GM03348 (cell line): ENCODE results near the gene SHISA8.
A peak's percentile ranks its signal among the peaks of the same experiment; 100 is the strongest.

Source experiments
- DNase-seq: peaks from one replicate; pipeline ENCODE4 v3.0.0; 2012; ENCODE audit warnings: low spot score

Gene SHISA8

GRCh38 chr22:41913842-41914534, 886 bp downstream of the SHISA8 start:
- DNase-seq = no peak

DNA sequence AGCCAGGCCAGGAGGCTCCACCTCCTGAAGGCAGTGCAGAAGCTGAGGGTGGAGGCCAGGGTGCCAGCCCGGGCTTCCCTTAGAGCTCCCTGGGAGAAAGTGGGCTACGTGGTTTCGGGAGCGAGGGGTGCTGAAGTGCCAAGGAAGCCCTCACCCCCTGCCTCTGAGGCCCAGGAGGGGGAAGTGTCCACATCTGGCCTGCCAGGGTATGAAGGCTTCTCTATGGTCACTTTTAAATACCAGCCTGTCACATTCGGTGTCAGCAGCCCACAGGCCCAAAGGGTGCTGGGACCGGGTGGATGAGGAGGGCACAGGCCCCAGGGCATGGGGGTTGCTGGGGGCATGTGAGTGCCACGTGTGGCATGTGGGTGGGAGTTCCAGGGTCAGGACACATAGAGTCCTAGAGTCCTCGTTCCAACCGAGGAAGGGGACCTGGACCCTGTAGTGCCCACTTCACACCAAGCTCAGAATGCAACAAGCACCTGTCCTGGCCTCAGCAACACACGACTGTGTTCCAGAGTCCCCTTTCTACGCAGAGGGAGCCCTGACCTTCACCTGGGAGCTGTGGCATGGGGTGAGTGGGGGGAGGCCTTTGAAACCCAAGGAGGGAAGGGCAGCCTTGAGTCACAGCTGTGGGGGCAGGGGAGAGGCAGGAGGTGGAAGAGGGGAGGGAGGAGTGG, 1.7 kb downstream of the SHISA8 start:
- no peak for DNase-seq

DNA sequence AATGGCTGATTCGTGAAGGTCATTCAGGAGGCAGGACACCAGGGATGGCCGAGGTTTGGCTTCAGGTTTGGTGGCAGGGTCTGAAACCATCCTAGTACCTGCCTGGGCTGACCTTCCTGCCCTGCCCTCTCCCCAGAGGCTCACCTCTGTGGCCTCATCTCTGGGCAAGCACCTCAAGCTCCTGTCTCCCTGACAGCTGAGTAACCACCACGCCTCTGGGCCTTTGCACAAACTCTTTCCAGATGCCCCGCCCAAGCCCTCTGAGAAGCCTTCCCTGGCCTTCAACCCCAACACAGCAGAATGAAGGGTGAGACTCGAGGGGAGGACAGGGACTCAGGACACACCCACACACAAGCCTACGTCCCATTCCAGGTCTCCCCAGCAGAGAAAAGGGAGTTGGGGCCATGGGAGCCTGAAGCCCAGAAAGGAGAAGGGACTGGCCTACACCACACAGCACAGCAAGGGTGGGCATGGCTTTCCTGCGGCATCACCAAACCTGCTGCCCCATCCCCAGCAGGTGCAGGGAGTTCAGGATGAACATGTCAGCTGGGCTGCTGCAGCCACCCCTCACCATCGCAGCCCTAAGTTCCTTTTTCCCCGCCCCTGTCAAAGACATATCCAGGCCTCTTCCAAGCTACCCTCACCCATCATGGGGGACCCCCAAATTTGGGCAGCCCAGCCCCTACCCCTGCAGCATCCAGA, 2.4 kb downstream of the SHISA8 start:
- no peak for DNase-seq

DNA sequence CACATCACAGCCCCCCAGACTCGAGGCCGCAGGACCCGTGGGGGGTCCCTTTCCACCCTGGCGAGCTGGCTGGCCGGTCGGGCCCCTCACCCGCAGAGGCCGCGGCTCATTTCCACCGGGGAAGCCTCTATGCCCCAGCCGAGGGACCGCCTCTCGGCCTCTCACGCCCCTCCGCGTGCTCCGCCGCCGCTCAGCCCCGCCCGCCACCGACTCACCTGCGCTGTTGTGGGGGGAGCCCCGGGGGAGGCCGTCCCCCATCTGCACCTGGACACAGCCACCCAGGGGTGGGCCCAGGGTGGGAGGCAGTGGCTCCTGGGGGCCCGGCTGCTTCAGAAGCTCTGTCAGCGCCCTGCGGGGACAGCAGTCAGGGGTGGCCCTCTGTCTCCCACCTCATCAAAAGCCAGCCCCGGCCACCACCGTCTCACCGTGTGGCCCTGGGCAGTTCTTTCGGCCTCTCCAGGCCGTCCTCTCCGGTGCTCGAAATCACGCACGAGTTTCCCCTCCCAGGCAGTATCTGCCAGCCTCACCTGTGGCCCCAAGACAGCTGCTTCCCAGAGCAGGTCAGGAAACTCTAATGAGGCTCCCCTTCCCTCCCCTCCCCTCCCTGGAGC, 3.8 kb downstream of the SHISA8 start:
- no peak for DNase-seq

GRCh38 chr22:41910050-41911000, 4.5 kb downstream of the SHISA8 start:
- DNase-seq = peak; percentile 74

GRCh38 chr22:41909310-41910049, 5.4 kb downstream of the SHISA8 start:
- no peak for DNase-seq

DNA sequence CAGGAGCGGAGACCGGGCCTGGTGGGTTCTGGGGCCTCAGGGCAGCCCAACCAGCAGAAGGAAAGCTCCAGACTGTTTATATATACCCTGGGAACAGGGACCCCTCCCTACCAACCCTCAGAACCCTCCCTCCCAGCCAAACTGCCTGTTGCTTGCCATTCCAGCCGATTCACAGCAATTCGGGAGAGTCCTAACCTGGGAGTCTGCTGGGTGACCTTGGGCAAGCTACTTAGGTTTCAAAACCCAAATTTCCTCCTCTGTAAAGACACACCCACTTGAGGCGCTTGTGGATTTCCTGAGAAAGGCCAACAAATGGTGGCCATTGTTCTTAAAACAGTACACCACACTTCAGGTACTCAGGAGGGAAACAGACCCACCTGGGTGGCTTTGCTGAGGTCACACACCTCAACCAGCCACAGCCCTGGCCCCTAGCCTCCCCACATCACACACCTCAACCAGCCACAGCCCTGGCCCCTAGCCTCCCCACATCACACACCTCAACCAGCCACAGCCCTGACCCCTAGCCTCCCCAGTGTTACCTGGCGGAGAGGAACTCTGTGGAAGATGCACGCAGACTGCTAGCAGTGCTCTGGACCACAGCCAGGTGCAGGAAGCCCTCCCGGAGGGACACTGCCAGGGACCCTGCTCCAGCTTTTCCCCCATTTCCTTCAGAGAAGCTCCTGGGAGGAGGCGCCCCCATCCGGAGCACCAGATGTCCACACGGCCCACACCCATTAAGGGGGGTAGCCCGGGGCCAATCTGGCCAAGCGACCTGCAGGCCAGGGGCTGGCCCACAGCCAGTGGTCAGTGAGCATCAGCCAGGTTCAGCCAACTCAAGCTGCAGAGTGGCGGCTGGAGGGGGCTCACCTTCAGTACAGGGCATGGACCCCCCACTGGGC, 6.2 kb downstream of the SHISA8 start:
- no peak for DNase-seq

DNA sequence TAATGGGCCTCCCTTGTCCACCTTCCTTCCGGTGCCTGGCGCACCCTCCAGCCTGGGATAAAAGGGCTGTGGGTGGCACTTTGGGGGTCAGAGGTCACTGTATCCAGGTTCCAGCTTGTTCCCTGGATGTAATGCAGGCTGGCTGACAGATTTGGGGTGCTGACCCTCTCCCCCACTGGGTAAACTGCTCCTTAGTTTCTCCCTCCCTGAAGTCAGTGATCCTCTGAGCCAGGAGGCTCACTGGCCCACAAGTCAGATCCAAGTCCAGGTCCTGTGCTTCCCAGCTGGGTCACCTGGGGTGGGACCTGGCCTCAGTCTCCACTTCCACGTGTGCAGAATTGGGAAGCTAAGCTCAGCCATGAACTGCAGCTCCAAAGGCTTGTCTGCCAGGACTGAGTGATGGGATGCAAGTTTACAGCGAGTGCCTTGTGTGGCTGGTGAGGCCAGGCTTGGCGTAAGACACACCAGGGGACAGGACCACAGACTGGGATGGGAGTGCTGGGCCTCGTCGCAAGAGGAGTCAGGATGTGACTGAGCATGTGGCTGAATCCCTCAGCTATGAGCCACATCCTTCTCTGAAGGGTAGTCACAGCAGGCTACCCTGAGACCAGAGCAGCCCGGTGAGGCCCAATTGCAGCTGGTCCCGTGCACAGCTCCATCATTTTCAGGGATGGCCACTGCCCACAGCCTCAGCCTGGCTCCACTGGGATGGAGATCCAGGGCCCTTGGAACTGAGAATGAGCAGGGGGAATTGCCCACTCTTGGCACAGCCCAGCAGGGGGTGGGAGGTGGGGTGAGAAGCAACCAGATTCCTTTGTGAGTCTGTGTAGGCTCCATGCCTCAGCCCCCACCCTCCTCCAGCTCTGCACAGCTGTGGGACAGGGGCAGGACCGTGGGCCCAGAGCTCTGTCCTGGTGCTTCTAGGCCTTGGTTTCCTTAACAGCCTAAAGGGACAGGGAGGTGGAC, 7.2 kb downstream of the SHISA8 start:
- DNase-seq = no peak

DNA sequence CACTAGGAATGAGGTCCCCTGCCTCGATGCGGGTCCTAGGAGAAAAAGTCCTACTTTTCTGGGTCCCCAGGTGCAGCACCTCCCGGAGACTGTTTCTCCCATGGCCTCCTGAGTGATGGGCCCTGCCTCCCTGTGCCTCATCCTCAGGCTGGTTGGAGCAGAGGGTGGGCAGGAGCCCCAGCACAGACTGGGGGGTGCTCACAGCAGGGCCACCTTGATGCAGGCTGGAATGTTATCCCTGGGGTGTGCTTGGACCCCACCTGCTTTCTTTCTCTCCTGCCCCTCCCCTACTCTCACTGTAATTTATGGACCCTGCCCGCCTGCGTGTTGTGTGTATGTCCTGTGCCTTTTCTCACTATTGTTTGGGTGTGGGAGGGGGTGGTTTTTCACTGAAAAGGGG, 8.1 kb downstream of the SHISA8 start:
- no peak for DNase-seq

DNA sequence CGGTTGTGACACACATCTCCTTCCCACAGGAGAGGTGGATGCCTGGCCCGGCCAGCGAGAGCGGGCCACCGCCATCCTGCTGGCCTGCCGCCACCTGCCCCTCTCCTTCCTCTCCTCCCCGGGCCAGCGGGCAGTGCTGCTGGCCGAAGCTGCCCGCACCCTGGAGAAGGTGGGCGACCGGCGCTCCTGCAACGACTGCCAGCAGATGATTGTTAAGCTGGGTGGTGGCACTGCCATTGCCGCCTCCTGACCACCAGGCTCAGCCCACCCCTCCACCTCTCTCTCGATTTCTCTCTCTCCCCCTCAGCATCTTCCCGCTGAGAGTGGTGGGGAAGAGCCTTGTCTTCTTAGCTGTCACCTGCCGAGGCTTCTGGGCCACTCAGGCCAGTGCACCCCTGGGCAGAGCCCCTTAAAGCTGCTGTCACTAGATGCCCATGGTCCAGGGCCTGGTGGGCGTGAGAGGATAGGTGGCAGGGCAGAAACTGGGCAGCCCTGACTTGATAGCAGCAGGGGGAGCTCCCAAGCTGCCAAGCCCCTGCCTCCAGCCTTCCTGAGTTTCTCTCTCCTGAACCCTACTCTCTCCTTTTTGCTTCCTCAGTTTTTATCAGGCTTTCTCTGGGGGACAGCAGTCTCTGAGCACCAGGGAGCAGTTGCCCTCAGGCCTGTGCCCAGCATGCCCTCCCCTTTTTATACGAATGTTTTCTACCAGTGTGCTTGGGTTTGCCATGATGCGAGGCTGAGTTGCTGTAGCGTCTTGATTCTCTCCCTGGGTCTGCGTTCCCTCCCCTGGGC, 9.3 kb downstream of the SHISA8 start:
- DNase-seq = no peak

DNA sequence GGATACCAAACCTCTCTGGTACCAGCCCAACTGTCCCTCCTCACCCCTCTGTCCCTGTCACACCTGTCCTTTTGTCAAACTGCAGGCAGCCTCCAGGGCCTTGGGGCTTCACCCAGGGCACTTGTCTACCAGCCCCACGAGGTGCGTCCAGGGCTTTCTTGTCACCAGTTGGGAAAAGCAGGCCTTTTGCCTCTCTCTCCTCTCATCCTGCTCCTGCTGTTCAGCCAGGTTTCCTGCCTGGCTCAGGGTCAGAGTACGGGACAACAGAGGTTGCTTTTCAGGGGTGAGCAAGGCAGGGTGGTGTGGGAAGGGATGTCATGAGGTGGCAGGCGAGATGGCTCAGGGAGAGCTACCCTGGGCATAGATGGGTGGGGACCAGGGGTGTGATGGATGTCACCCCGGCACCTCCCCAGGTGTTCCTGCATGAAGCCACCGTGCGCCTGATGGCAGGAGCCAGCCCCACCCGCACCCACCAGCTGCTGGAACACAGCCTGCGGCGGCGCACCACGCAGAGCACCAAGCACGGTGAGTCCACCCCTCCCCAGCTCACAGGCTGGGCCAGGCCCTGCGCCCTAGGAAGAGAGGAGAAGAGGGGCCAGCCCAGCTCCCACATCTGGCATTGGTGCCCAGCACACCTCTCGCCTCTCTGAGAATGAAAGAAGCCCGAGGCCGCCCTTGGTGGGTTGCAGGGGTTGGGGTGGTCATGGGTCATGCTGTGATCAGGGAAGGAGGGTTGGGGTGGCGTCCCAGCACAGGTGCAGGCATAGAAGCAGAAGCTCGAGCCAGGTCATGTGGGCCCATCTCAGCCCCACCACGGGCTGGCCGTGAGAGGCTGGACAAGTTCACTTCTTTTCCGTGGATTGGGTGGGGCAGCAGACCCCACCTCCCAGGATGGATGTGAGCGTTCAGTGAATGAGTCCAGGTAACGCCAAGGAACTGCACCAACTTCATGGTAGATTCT, 10.1 kb downstream of the SHISA8 start:
- DNase-seq = no peak

- no peak for DNase-seq
These were observed 11.9 kb downstream of the SHISA8 start for GRCh38 chr22:41902932-41903421.

GRCh38 chr22:41902016-41902415, 12.9 kb downstream of the SHISA8 start:
- no peak for DNase-seq

DNA sequence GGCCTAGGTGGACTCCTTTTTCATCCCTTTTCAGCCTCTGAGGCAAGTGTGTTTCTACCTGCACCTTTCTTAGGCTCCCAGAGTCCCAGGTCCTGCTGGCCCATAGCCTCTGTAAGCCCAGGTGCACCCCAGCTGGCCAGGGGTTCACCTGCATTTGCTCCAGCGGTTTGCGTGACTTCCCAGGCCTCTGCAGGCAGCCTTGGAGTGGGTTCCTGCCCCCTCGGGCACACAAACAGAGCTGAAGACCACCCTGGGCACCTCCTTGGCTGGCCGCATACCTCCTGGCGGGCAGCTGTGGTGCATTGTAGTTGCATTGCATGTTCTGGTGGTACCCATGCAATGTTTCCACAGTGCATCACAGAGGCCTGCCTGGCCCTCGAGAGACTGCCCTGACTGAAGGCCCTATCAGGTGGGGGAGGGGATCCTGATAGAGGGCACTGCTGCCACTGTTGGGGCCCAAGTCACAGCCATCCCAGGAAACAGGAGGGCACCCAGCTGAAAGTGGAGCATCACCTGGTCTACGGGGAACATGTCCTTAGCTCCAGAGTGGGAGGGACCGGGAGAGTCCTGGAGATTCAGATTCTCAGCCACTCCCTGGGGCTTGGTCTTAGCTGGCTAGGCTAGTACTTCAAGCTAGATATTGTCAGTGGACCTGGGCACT, 14.1 kb downstream of the SHISA8 start:
- no peak for DNase-seq

- DNase-seq = no peak
These were observed 14.8 kb downstream of the SHISA8 start for GRCh38 chr22:41899992-41900651.
